Measurements from ENCODE around the gene MTFMT.

MTFMT gene

GRCh38 chr15:64959128-64959527 lies 70.3 kb downstream of the MTFMT start:
- CTCF ChIA-PET: interaction anchor here (1.7 kb wide), 1 partner anchor 231 kb away, joined by 5 read pairs; no protein-coding TSS in a partner anchor
- POLR2A ChIA-PET: no interaction called here
- H3K4me3 ChIP-seq (ENCODE audit: low read depth, low read length): no peak overlapping the region
- TF ChIP-seq CTCF (IDR thresholded peaks at IDR 0.05; ENCODE audit: insufficient read depth, low read length, missing control alignments): no peak
- no peak for DNase-seq (ENCODE audit: low read depth, low spot score)

- CTCF ChIA-PET: no interaction called here
- DNase-seq (ENCODE audit: low read depth, low spot score): no peak
- no peak overlapping the region for H3K4me3 ChIP-seq (ENCODE audit: low read depth, low read length)
- POLR2A ChIA-PET: no interaction called here
- no peak for TF ChIP-seq CTCF (IDR thresholded peaks at IDR 0.05; ENCODE audit: insufficient read depth, low read length, missing control alignments)
These were observed 75.0 kb downstream of the MTFMT start for GRCh38 chr15:64954395-64954794.

GRCh38 chr15:64951777-64952418 lies 77.5 kb downstream of the MTFMT start:
- CTCF ChIA-PET: no interaction called here
- no peak overlapping the region for H3K4me3 ChIP-seq (ENCODE audit: low read depth, low read length)
- DNase-seq (ENCODE audit: low read depth, low spot score): no peak
- TF ChIP-seq CTCF (IDR thresholded peaks at IDR 0.05; ENCODE audit: insufficient read depth, low read length, missing control alignments): no peak
- POLR2A ChIA-PET: no interaction called here

Data from AG04449 (cell line).